Central memory CD8-positive, alpha-beta T cell (primary cell): ENCODE measurements around the gene DDAH2.

Source experiments
- ATAC-seq: fragments of 150-1000 bp; cut with Tn5 transposase; replicated peaks from 2 replicates; pipeline ENCODE4 v1.10.0; 2022; ENCODE audit warnings: mild to moderate bottlenecking, moderate FRiP score, moderate number of reproducible peaks; ENCODE audit not compliant: poor library complexity, severe bottlenecking; ENCODE audit errors: extremely low read depth
- DNase-seq, 2 donors: peaks; one replicate each; pipeline ENCODE4 v3.0.0; 2021; ENCODE audit warnings: low spot score in 2 of 2
- H3K27ac Mint-ChIP-seq: one replicate; pipeline ENCODE4 v1.8.0; 2022; ENCODE audit warnings: low read depth, mild to moderate bottlenecking, moderate library complexity, mixed read lengths
- H3K27me3 Mint-ChIP-seq: one replicate; pipeline ENCODE4 v1.8.0; 2022; ENCODE audit warnings: mixed read lengths
- H3K36me3 Mint-ChIP-seq: one replicate; pipeline ENCODE4 v1.8.0; 2022; ENCODE audit warnings: mild to moderate bottlenecking, moderate library complexity, mixed read lengths; ENCODE audit not compliant: insufficient read depth
- H3K4me1 Mint-ChIP-seq: one replicate; pipeline ENCODE4 v1.8.0; 2022; ENCODE audit warnings: mixed read lengths
- H3K4me3 Mint-ChIP-seq: one replicate; pipeline ENCODE4 v1.8.0; 2022; ENCODE audit warnings: mild to moderate bottlenecking, moderate library complexity, mixed read lengths
- H3K9me3 Mint-ChIP-seq: one replicate; pipeline ENCODE4 v1.8.0; 2022; ENCODE audit warnings: mixed read lengths

Gene DDAH2

GRCh38 chr6:31749301-31750036 lies 20.4 kb upstream of the DDAH2 start:
- no peak overlapping the region for H3K4me3 Mint-ChIP-seq

GRCh38 chr6:31744422-31744821 lies 15.3 kb upstream of the DDAH2 start:
- H3K36me3 Mint-ChIP-seq = peaks cover 15% of the 10 kb centered on the region

More at GRCh38 chr6:31749301-31750036, 20.4 kb upstream of the DDAH2 start:
- ATAC-seq = no peak
- Mint-ChIP-seq H3K4me1 (no peaks in the 10 kb centered on the region), H3K27me3 (no peaks in the 10 kb centered on the region), H3K27ac (no peak overlapping the region), H3K9me3 (no peaks in the 10 kb centered on the region), H3K36me3 (peaks cover 8% of the 10 kb centered on the region)
- DNase-seq = no peak

GRCh38 chr6:31742894-31743293 lies 13.8 kb upstream of the DDAH2 start:
- Mint-ChIP-seq H3K9me3 (no peaks in the 10 kb centered on the region), H3K27ac (no peak overlapping the region), H3K4me3 (no peak overlapping the region), H3K27me3 (no peaks in the 10 kb centered on the region), H3K4me1 (peaks cover 29% of the 10 kb centered on the region), H3K36me3 (peaks cover 19% of the 10 kb centered on the region)
- DNase-seq = no peak
- no peak for ATAC-seq

More at GRCh38 chr6:31744422-31744821, 15.3 kb upstream of the DDAH2 start:
- peaks cover 13% of the 10 kb centered on the region for H3K4me1 Mint-ChIP-seq
- no peaks in the 10 kb centered on the region for H3K27me3 Mint-ChIP-seq
- no peak for DNase-seq
- H3K4me3 Mint-ChIP-seq = no peak overlapping the region
- no peak for ATAC-seq
- H3K27ac Mint-ChIP-seq = no peak overlapping the region
- H3K9me3 Mint-ChIP-seq = no peaks in the 10 kb centered on the region

DNA sequence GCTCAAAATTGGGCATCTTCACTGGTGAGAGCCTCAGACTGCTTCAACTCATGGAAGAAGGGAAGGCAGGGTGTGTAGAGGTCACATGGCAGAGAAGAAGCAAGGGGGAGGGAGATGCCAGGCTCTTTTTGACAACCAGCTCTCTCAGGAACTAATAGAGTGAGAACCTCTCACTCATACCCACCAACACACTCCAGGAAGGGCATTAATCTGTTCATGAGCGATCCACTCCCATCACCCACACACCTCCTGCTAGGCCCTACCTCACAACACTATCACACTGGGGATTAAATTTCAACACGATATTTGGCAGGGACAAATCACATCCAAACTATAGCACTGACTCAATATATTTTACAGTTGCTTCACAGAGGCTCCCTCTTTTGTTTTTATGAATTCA lies 12.7 kb upstream of the DDAH2 start:
- Mint-ChIP-seq H3K27ac (peak overlapping the region; percentile 30), H3K27me3 (no peaks in the 10 kb centered on the region), H3K4me3 (peak overlapping the region; percentile 96), H3K36me3 (peaks cover 20% of the 10 kb centered on the region), H3K4me1 (peaks cover 39% of the 10 kb centered on the region), H3K9me3 (no peaks in the 10 kb centered on the region)
- DNase-seq (no peak), ATAC-seq (no peak)

GRCh38 chr6:31740397-31741223 lies 11.5 kb upstream of the DDAH2 start:
- H3K27ac Mint-ChIP-seq = peak overlapping the region; percentile 92
- no peaks in the 10 kb centered on the region for H3K9me3 Mint-ChIP-seq
- H3K4me3 Mint-ChIP-seq = peak overlapping the region; percentile 96
- peaks cover 51% of the 10 kb centered on the region for H3K4me1 Mint-ChIP-seq
- peaks cover 23% of the 10 kb centered on the region for H3K36me3 Mint-ChIP-seq
- DNase-seq = no peak
- no peaks in the 10 kb centered on the region for H3K27me3 Mint-ChIP-seq
- ATAC-seq = peak; percentile 5

GRCh38 chr6:31739639-31740396 lies 10.7 kb upstream of the DDAH2 start, which contains the start of gene MSH5:
Gene MSH5 (plus strand): TSS chr6:31740005. CDS start chr6:31740467, 462 bp downstream.
- H3K9me3 Mint-ChIP-seq = no peaks in the 10 kb centered on the region
- H3K4me1 Mint-ChIP-seq = peaks cover 59% of the 10 kb centered on the region
- peak within 1 kb of the TSS; percentile 96 for H3K4me3 Mint-ChIP-seq
- peaks cover 31% of the 10 kb centered on the region for H3K36me3 Mint-ChIP-seq
- peak within 1 kb of the TSS; percentile 92 for H3K27ac Mint-ChIP-seq
- ATAC-seq = peak; percentile 91
- DNase-seq = peak; percentile 86 to 90
- H3K27me3 Mint-ChIP-seq = no peaks in the 10 kb centered on the region

DNA sequence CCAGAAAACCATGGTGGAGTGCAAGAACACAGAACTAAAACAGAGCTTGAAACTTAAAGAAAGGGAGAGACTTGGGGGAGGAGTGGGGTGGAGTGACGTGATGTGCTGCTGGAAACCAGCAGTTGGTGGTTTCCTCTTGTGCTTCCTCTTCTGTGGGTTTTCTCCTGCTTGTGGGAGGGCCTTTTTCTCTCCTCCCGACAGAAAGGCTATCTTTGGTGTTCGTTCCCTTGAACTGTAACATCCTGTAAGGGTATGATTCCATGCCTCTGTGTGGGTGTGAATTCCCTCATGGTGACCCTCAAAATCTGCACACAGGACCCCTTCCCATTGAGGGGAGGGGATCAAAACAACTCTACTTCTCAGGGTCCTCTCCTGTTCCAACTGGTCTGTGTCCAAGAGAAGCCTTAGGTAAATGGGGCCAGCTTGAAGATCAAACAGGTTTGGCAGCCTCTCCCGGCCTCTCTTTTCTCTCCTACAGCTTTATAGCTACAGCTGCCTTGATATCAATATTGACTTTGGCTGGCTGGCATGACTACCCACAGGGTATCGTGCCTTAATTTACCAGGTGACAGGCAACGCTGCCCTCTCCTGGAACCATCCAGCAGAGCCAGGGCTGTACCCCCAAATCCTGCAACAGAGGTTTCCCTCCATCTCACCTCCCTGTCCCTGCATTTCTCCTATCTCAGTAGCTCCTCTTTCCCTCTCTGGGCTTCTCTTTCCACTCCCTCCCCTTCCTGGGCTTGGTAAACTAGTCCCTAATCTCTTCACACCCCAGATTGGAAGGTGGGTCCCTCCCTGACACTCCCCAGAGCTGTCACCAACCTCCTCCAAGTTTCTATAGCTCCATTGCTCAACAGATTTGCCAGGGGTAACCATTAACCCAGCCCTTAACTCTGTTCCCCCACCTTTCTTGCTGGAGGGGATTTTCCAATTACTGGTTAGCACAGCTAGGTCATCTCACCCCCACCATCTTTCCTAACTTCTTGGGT lies 9.2 kb upstream of the DDAH2 start:
- H3K4me3 Mint-ChIP-seq = peak overlapping the region; percentile 96
- no peaks in the 10 kb centered on the region for H3K27me3 Mint-ChIP-seq
- DNase-seq = peak in 1 of 2 donors; percentile 48
- ATAC-seq = peak; percentile 35
- H3K9me3 Mint-ChIP-seq = no peaks in the 10 kb centered on the region
- H3K4me1 Mint-ChIP-seq = peaks cover 74% of the 10 kb centered on the region
- H3K36me3 Mint-ChIP-seq = peaks cover 42% of the 10 kb centered on the region
- peak overlapping the region; percentile 92 for H3K27ac Mint-ChIP-seq

DNA sequence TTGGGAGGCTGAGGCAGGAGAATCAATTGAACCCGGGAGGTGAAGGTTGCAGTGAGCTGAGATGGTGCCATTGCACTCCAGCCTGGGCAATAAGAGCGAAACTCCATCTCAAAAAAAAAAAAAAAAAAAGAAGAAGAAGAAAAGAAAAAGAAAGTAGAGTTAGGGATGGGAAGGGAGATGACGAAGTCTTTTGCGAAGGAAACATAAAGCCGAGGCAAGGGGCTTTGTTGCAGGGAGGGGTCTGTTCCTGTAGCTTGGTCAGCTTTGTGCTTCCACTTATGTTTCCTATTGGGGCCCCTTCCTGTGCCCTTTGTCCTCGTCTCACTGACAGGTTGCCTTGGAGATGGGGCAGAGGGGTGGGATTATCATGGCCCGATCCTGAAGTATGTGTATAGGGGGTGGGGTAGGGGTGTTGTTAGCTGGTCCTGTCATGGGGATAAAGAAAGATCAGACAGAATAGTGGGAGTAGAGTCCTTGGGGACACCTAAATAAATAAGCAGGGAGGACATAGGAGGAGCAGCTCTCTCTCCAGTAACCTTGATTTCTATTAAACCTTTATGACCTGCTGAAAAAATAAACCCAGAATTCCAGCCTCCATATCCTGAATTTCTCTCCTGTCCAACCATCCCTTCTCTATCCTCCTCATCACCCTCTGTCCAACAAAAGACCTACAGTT lies 8.4 kb upstream of the DDAH2 start:
- H3K4me3 Mint-ChIP-seq = peak overlapping the region; percentile 96
- H3K9me3 Mint-ChIP-seq = no peaks in the 10 kb centered on the region
- ATAC-seq = no peak
- no peak for DNase-seq
- no peaks in the 10 kb centered on the region for H3K27me3 Mint-ChIP-seq
- peaks cover 50% of the 10 kb centered on the region for H3K36me3 Mint-ChIP-seq
- H3K4me1 Mint-ChIP-seq = peaks cover 78% of the 10 kb centered on the region
- H3K27ac Mint-ChIP-seq = peak overlapping the region; percentile 92

GRCh38 chr6:31736768-31737314 lies 7.7 kb upstream of the DDAH2 start:
- DNase-seq = no peak
- H3K36me3 Mint-ChIP-seq = peaks cover 55% of the 10 kb centered on the region

DNA sequence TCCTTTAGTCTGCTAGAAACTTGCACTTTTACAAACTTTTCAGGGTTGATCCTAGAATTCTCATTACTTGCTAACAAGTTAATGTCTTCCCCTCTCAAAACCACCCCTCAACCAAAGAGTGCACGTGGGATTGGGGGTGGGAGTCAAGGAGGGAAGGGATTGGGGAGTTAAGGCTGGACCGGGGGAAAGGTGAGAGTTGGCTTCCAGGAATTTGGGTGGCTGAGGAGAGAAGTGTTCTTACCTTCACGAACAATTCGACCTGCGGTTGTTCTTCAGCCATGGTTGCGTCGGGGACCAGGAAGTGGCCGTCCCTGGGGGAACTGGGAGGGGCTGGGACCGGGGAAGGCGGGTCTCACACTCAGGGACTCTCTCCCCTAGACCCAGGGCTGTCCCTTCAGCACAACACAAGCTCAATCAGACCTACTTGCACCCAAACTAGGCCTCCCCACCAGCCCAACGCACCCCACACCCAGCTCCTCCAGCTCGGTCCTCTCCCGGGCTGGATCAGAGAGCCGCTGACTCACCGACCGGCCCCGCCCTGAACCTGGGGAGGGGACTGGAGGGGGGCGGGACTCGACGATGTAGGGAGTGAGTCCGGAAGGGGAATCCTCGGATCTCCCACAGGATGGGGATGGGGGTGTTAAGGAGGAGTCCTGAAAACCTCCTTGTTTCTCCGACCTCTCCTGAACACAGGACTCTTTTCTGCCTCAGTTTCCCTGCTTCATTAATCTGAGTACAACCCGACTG lies 7.1 kb upstream of the DDAH2 start, which contains the start of gene CLIC1:
TSS of gene CLIC1 (minus strand) at position 510 of the 747 bp plus-strand sequence. CDS start at position 280, 230 bp downstream.
- no peaks in the 10 kb centered on the region for H3K9me3 Mint-ChIP-seq
- peak within 1 kb of the TSS; percentile 96 for H3K4me3 Mint-ChIP-seq
- H3K36me3 Mint-ChIP-seq = peaks cover 61% of the 10 kb centered on the region
- H3K27me3 Mint-ChIP-seq = no peaks in the 10 kb centered on the region
- peaks cover 78% of the 10 kb centered on the region for H3K4me1 Mint-ChIP-seq
- DNase-seq (no peak), ATAC-seq (peak; percentile 7)
- peak within 1 kb of the TSS; percentile 92 for H3K27ac Mint-ChIP-seq

More at GRCh38 chr6:31736768-31737314, 7.7 kb upstream of the DDAH2 start:
- Mint-ChIP-seq H3K27ac (peak overlapping the region; percentile 92), H3K4me1 (peaks cover 78% of the 10 kb centered on the region), H3K9me3 (no peaks in the 10 kb centered on the region), H3K27me3 (no peaks in the 10 kb centered on the region), H3K4me3 (peak overlapping the region; percentile 96)
- ATAC-seq = no peak
